Activated CD4-positive, alpha-beta T cell treated with anti-CD3 and anti-CD28 coated beads, Interleukin-2, amount 10 ng/mL, durations not matched to agents 24 days and 14 days (primary cell): Measurements from ENCODE around the gene CLTB. TPM values are rescaled to one million over a fixed set of nuclear protein-coding genes. Genes with fewer than 3 reads are reported as not detected.

Experiments used
- DNase-seq: peaks from one replicate; pipeline ENCODE4 v3.0.0; 2022
- H3K27ac Mint-ChIP-seq: one replicate; pipeline ENCODE4 v1.8.0; 2022; ENCODE audit warnings: mild to moderate bottlenecking, mixed read lengths
- H3K27me3 Mint-ChIP-seq: one replicate; pipeline ENCODE4 v1.8.0; 2022; ENCODE audit warnings: mixed read lengths
- H3K36me3 Mint-ChIP-seq: one replicate; pipeline ENCODE4 v1.8.0; 2022; ENCODE audit warnings: low read depth, mild to moderate bottlenecking, mixed read lengths
- H3K4me1 Mint-ChIP-seq: one replicate; pipeline ENCODE4 v1.8.0; 2021; ENCODE audit warnings: mixed read lengths
- H3K4me3 Mint-ChIP-seq: one replicate; pipeline ENCODE4 v1.8.0; 2022; ENCODE audit warnings: mild to moderate bottlenecking, moderate library complexity, mixed read lengths
- H3K9me3 Mint-ChIP-seq: one replicate; pipeline ENCODE4 v1.8.0; 2021; ENCODE audit warnings: mixed read lengths
- intact Hi-C: fragments of 100-400 bp; cut with micrococcal nuclease; formaldehyde crosslinking; loops from one replicate; pipeline ENCODE4 v1.15.1; 2023
- total RNA-seq: library from RNA; stranded (reverse); gene quantifications from 2 replicates; pipeline ENCODE4 v1.2.3, GENCODE V29; 2022

The CLTB gene
- total RNA-seq, 1 donor from 2014 or later: 76.2 TPM

DNA sequence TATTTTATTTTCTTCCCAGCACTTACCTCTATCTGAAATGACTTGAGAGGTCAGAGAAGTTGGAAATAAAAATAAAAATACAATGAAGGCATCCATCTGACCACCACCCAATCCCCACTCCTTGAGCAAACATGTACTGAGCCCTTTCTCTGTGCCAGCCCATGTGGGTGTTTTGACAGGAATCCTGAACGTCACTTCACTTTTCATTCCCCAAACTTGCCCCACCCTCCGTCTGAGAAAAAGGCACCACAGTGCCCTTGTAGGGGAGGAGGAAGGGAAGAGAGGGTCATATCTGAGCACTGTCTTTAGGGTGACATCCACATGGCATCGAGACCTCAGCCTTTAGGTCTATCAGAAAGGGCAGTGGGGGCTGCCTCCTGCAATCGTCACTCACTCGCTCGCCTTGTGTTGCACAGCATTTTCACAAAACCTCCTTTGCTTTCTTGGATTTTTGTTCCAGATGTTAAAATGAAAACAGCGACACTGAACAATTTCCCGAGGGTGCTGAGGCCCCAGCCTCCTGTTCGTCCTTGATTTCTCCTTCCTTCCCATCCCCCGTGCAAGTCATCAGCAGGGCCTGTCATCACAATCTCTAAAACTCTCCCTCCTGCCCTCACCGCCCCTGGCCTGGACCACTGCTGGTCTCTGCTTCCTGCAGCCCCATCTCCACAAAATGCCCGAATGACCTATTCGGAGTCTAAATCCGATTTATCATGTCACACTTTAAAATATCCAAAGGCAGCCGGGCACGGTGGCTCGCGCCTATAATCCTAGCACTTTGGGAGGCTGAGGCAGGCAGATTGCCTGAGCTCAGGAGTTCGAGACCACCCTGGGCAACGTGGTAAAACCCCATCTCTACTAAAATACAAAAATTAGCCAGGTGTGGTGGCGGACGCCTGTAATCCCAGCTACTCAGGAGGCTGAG lies 14.8 kb downstream of the CLTB start:
- Mint-ChIP-seq H3K4me1 (peaks cover 4% of the 10 kb centered on the region), H3K36me3 (peaks cover 20% of the 10 kb centered on the region), H3K4me3 (no peak overlapping the region), H3K9me3 (no peaks in the 10 kb centered on the region), H3K27me3 (no peaks in the 10 kb centered on the region), H3K27ac (no peak overlapping the region)
- intact Hi-C loops: no loop called here
- no peak for DNase-seq

DNA sequence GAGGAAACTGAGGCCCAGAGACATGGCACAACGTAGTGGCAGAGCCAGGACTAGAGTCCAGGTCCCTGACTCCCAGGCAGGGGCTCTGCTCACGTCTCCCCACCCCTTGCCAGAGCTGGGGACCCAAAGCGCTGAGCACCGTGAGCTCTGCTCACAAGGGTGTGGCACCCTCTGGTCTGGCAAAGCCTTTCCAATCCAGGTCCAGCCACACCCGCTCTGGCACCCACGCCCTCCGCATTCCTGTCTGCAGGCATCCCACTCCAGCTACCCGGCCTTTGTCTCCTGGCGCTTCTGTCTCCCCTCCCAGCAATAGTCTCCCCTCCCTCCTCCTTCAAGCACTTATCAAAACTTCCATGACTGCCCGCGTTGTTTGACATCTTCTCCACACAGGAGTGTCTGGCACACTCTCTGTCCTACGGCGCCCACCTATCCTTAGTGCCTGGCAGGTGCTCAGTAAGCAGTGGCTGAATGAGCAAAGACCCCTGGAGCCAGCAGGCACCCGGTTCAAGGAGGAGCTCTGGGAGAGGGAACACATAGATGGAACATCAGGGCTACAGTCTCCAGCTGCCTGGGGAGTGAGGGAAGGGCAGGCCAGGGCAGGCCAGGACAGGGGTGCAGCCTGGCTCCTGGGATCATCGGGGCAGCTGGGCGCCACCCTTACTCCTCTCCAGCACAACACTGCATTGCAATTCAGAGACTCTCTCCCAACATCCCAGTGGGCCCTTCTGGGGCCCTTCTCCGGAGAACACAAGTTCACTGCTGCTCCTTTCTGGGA lies 15.8 kb downstream of the CLTB start:
- DNase-seq: no peak
- H3K4me1 Mint-ChIP-seq: peaks cover 4% of the 10 kb centered on the region
- H3K27ac Mint-ChIP-seq: no peak overlapping the region
- intact Hi-C loops: no loop called here
- H3K9me3 Mint-ChIP-seq: no peaks in the 10 kb centered on the region
- H3K4me3 Mint-ChIP-seq: no peak overlapping the region
- H3K36me3 Mint-ChIP-seq: peaks cover 15% of the 10 kb centered on the region
- no peaks in the 10 kb centered on the region for H3K27me3 Mint-ChIP-seq

DNA sequence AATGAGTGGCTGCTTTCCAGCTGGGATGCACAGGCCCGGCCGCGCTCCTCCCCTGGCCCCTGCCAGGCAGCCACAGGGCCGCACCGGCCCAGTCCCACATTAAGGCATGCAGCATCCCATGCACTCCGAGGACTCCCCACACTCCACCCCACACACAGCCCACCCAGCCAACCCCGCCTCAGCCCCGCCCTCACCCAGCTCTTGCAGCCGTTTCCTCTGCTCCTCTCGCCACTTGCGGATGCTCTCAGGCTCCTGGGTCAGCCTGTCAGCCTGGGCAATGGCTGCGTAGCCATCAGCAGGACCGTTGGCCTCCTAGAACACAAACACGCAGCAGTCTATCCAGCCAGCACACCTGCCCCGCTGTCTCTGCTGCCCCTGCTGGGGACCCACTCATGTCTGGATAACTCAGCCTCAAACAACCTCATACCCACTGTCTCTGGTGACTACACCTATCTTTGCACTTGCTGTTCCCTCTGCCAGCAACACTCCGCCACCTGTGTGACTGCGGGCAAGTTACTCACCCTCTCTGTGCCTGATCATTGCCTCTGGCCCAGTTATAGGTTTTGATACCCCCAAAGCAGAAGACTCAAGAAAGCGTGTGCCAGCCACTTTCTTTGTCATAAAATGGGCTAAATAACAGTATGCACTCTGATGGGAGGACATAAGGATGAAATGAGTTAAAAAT lies 18.5 kb downstream of the CLTB start:
- Mint-ChIP-seq H3K4me1 (peaks cover 4% of the 10 kb centered on the region), H3K36me3 (peaks cover 19% of the 10 kb centered on the region), H3K9me3 (no peaks in the 10 kb centered on the region), H3K27ac (no peak overlapping the region), H3K4me3 (no peak overlapping the region), H3K27me3 (no peaks in the 10 kb centered on the region)
- intact Hi-C loops: no loop called here
- no peak for DNase-seq

DNA sequence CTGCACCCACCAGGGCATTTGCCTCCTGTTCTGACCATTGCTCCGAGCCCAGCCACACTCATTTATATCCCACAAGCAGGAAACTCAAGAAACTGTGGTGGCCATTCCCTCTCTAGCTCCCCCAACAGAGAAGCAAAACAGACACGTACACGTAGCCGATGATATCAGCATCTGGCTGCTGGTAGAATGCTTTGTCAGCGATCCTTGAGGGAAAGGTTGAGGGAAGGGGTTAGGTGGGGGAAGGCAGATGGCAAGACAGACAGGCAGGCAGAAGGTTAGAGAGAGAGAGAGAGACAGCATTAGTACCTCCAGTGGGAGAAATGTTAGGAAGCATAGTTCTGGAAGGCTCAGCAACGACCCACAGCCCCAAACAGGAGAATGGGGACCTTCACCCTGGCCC lies 20.0 kb downstream of the CLTB start:
- peaks cover 26% of the 10 kb centered on the region for H3K36me3 Mint-ChIP-seq
- H3K27ac Mint-ChIP-seq: no peak overlapping the region
- intact Hi-C loops: no loop called here
- H3K4me1 Mint-ChIP-seq: peaks cover 4% of the 10 kb centered on the region
- no peak overlapping the region for H3K4me3 Mint-ChIP-seq
- no peak for DNase-seq
- H3K27me3 Mint-ChIP-seq: no peaks in the 10 kb centered on the region
- H3K9me3 Mint-ChIP-seq: no peaks in the 10 kb centered on the region

DNA sequence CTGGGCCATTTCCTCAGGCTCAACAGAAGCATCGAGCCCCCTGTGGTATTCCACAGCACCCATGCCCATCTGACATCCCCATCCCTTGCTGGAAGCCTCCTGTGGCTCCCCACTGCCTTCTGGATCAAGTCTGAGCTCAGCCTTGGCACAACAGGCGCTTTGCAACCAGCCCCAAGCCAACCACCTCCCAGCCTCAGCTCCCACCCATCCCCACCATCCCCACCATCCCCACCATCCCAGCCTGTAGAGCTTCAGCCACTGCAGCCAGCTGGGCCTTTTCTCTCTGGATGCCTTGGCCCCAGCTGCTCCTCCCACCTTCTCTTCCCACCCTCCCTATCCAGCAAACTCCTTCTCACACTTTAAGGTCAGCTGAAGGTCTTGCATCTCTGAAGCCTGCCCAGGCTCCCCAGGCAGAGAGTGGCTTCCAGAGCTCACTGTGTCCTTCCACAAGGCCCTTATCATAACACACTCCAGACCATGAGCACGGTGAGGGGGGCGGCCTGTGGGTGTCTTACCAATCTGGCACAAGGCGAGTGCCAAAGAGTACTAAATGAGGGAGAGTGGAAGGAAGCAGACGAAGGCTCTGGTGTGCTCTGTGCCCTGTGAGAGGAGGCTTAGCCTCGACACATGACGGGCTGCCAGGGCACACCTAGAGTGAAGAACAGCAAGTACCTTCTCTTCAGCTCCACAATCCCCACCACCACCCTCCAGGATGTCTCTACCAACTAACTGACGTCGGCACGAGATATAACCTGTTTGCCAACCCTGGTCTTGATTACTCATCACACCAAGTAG lies 21.3 kb downstream of the CLTB start:
- no peak overlapping the region for H3K27ac Mint-ChIP-seq
- peaks cover 33% of the 10 kb centered on the region for H3K36me3 Mint-ChIP-seq
- no peak overlapping the region for H3K4me3 Mint-ChIP-seq
- peaks cover 4% of the 10 kb centered on the region for H3K4me1 Mint-ChIP-seq
- no peaks in the 10 kb centered on the region for H3K9me3 Mint-ChIP-seq
- no peaks in the 10 kb centered on the region for H3K27me3 Mint-ChIP-seq
- intact Hi-C loops: no loop called here
- DNase-seq: no peak

DNA sequence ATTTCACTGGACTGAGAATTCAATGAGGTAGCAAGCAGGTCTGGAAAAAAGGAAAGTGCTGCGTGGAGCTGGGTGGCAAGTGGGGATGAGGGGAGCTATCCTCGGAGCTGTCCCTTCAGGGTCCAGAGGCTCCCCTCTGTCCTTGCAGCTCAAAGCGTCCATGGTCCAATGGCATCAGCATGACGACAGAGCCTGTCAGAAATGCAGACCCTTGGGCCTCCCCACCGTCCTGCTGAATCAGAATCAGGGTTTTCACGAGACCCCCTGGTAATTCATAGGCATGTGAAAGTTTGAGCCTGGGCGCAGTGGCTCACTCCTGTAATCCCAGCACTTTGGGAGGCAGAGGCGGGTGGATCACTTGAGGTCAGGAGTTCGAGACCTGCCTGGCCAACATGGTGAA lies 22.2 kb downstream of the CLTB start:
- no peak for DNase-seq
- peaks cover 38% of the 10 kb centered on the region for H3K36me3 Mint-ChIP-seq
- H3K9me3 Mint-ChIP-seq: no peaks in the 10 kb centered on the region
- H3K27me3 Mint-ChIP-seq: no peaks in the 10 kb centered on the region
- H3K4me3 Mint-ChIP-seq: no peak overlapping the region
- H3K4me1 Mint-ChIP-seq: peaks cover 6% of the 10 kb centered on the region
- intact Hi-C loops: no loop called here
- H3K27ac Mint-ChIP-seq: no peak overlapping the region

DNA sequence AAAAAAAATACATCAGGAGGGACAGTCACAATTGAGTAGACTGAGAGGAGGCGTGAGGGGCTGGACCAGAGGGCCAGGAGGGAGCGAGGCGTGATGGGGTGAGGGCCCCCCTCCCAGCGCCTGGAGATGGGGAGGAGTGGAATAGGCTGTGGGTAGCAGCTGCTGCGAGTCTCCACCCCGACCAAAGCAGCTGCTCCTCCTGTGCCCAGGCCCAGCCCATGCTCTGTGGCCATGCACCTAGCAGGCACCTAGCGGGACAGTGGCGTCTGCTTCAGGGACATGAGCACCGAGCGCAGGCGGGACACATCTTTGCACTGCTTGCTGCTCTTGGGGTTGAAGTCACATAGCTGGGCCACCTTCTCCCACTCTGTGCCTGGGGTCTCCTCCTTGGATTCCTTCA lies 23.8 kb downstream of the CLTB start:
- no peaks in the 10 kb centered on the region for H3K9me3 Mint-ChIP-seq
- no peak for DNase-seq
- no peak overlapping the region for H3K4me3 Mint-ChIP-seq
- no peak overlapping the region for H3K27ac Mint-ChIP-seq
- no peaks in the 10 kb centered on the region for H3K27me3 Mint-ChIP-seq
- H3K4me1 Mint-ChIP-seq: peaks cover 10% of the 10 kb centered on the region
- intact Hi-C loops: no loop called here
- peaks cover 40% of the 10 kb centered on the region for H3K36me3 Mint-ChIP-seq

DNA sequence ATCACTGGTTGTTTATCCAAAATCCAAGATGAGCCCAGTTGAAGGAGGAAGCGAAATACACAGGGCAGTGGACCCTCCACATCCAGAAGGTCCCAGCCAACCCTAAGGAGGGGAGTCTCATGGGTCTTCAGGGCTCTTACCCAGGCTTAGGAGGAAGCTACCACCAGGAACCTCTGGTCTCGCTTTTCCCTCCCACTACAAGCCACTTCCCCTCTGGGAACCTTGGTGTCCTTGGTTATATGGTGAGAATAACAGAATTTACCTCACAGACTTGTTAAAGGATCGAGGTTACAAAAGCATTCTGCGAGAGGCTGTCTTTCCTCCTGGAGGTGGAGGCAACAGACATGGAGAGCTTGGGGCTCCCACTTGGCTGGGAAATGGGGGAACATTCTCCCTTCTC lies 24.3 kb downstream of the CLTB start:
- H3K27ac Mint-ChIP-seq: no peak overlapping the region
- intact Hi-C loops: no loop called here
- H3K27me3 Mint-ChIP-seq: no peaks in the 10 kb centered on the region
- H3K36me3 Mint-ChIP-seq: peaks cover 43% of the 10 kb centered on the region
- DNase-seq: no peak
- H3K9me3 Mint-ChIP-seq: no peaks in the 10 kb centered on the region
- no peak overlapping the region for H3K4me3 Mint-ChIP-seq
- H3K4me1 Mint-ChIP-seq: peaks cover 13% of the 10 kb centered on the region

DNA sequence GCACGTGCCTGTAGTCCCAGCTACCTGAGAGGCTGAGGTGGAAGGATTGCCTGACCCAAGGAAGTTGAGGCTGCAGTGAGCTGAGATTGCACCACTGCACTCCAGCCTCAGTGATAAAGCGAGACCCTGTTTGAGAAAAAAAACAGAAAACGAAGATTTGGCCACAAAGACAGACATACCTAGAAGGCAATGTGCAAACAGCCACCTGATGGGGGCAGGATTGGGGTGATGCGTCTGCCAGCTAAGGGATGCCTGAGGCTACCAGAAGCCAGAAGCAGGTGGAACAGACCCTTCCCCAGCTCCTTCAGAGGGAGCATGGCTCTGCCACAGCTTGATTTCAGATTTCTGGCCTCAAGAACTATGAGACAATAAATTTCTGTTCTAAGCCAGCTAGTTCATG lies 24.9 kb downstream of the CLTB start:
- intact Hi-C loops: no loop called here
- H3K4me3 Mint-ChIP-seq: no peak overlapping the region
- H3K9me3 Mint-ChIP-seq: no peaks in the 10 kb centered on the region
- no peak overlapping the region for H3K27ac Mint-ChIP-seq
- H3K27me3 Mint-ChIP-seq: no peaks in the 10 kb centered on the region
- DNase-seq: no peak
- peaks cover 16% of the 10 kb centered on the region for H3K4me1 Mint-ChIP-seq
- peaks cover 44% of the 10 kb centered on the region for H3K36me3 Mint-ChIP-seq

DNA sequence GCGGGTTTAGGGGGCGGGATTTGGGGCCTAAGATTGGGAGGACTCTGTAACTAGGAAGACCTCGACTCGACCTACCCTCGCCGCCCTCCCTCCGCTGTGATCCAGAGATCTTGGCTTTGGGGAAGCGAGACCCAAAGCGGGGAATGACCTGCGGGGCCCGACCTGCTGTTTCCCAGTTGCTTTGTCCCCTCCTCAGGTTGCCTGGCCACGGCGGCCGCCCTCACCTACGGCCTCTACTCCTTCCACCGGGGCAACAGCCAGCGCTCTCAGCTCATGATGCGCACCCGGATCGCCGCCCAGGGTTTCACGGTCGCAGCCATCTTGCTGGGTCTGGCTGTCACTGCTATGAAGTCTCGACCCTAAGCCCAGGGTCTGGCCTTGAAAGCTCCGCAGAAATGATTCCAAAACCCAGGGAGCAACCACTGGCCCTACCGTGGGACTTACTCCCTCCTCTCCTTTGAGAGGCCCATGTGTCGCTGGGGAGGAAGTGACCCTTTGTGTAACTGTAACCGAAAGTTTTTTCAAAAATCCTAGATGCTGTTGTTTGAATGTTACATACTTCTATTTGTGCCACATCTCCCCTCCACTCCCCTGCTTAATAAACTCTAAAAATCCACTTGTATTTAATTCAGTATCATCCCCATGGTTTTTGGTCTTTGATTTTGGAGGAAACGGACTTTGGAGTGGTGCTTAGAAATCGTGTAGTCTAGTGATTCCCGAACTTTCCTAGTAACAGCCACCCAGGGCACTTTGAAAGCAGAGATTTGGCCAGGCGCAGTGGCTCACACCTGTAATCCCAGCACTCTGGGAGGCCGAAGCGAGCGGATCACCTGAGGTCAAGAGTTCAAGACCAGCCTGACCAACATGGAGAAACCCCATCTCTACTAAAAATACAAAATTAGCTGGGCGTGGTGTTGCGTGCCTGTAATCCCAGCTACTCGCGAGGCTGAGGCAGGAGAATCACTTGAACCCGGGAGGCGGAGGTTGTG lies 26.9 kb downstream of the CLTB start:
- Mint-ChIP-seq H3K4me3 (peak overlapping the region; percentile 98), H3K27ac (peak overlapping the region; percentile 100), H3K27me3 (no peaks in the 10 kb centered on the region), H3K4me1 (peaks cover 25% of the 10 kb centered on the region), H3K9me3 (no peaks in the 10 kb centered on the region), H3K36me3 (peaks cover 58% of the 10 kb centered on the region)
- intact Hi-C loops: loop anchor here (1.0 kb wide), 1 partner anchor 27 kb away; the partner anchor contains the start of gene CLTB
- no peak for DNase-seq

DNA sequence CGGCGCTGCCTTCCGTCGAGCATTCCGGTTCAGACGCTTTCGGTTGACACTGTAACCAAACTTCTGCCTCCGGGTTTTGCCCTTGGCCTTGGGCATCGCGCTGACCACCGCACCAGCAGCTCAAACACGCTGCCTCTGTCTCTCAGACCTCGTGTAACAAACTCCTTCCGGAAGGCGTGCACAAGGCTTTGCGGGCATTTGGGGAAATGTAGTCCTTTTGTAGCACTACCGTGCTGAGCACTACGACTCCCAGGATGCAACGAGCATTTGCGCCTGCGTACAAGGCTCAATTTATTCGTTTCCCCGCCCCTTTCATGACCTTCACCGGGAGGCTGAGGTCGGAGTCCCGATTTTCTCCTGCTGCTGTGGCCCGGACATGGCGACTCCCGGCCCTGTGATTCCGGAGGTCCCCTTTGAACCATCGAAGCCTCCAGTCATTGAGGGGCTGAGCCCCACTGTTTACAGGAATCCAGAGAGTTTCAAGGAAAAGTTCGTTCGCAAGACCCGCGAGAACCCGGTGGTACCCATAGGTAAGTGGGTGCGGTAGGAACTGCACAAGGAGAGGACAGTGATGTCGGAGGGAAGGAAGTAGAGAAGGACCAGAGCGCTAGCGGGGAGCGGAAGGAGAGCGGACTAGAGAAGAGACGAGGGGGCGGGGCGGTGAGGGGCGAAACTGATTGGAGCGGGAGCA lies 27.8 kb downstream of the CLTB start, which contains the start of the genes HIGD2A and NOP16:
Gene HIGD2A, plus strand, starts transcription at position 308 of the 691 bp plus-strand sequence. Its CDS starts 69 bp downstream, at position 377.
Gene NOP16, minus strand, starts transcription at position 155 of the 691 bp plus-strand sequence. Its CDS starts 59 bp downstream, at position 96.
- intact Hi-C loops: loop anchor here (1.0 kb wide), 5 partner anchors 23 to 149 kb away; partner anchors contain the start of genes ARL10, CLTB, FAF2 and KIAA1191
- no peaks in the 10 kb centered on the region for H3K27me3 Mint-ChIP-seq
- no peaks in the 10 kb centered on the region for H3K9me3 Mint-ChIP-seq
- H3K27ac Mint-ChIP-seq: peak within 1 kb of the TSS; percentile 100
- peak within 1 kb of the TSS; percentile 98 for H3K4me3 Mint-ChIP-seq
- peak; percentile 99 for DNase-seq
- H3K36me3 Mint-ChIP-seq: peaks cover 66% of the 10 kb centered on the region
- peaks cover 25% of the 10 kb centered on the region for H3K4me1 Mint-ChIP-seq
